ENCODE measurements around the gene TRIM34.
A peak's percentile ranks its signal among the peaks of the same experiment; 100 is the strongest.
"Not testable (repeated sequence)": the region's sequence is repeated elsewhere in the genome, so short reads cannot be mapped to it uniquely, and the experiment has no call there.

The TRIM34 gene

GRCh38 chr11:5684036-5684645 is 59.3 kb downstream of the TRIM34 start:
- no peak for DNase-seq (ENCODE audit: low read depth, low spot score)

GRCh38 chr11:5684646-5685362 is 60.0 kb downstream of the TRIM34 start, which contains the start of gene TRIM5:
TRIM5 (minus strand) TSS chr11:5685074; CDS start chr11:5680177, 4,897 bp downstream.
- DNase-seq (ENCODE audit: low read depth, low spot score) = peak; percentile 87

GRCh38 chr11:5686426-5686825 is 61.6 kb downstream of the TRIM34 start:
- no peak for DNase-seq (ENCODE audit: low read depth, low spot score)

- no peak for DNase-seq (ENCODE audit: low read depth, low spot score)
Measured at GRCh38 chr11:5688482-5688881, 63.7 kb downstream of the TRIM34 start.

GRCh38 chr11:5689551-5689983 is 64.8 kb downstream of the TRIM34 start, which contains the start of gene TRIM22:
TRIM22 (plus strand) TSS chr11:5689790; CDS start chr11:5696233, 6,443 bp downstream.
- peak; percentile 50 for DNase-seq (ENCODE audit: low read depth, low spot score)

GRCh38 chr11:5690216-5690615 is 65.4 kb downstream of the TRIM34 start:
- DNase-seq (ENCODE audit: low read depth, low spot score) = no peak

- no peak for DNase-seq (ENCODE audit: low read depth, low spot score)
Measured at GRCh38 chr11:5690736-5691135, 65.9 kb downstream of the TRIM34 start.

GRCh38 chr11:5691238-5691963 is 66.6 kb downstream of the TRIM34 start:
- not testable (repeated sequence) for DNase-seq (ENCODE audit: low read depth, low spot score)

- DNase-seq (ENCODE audit: low read depth, low spot score) = no peak
Measured at GRCh38 chr11:5691964-5692361, 67.2 kb downstream of the TRIM34 start.
